ENCODE results near the gene AJAP1. TPM values are rescaled to one million over a fixed set of nuclear protein-coding genes. Genes with fewer than 3 reads are reported as not detected.

AJAP1 gene
- total and polyA plus RNA-seq, 10 of the 15 experiments (the other 5 are each of a cell fraction or from before 2014, with no cell fraction given) = not detected

DNA sequence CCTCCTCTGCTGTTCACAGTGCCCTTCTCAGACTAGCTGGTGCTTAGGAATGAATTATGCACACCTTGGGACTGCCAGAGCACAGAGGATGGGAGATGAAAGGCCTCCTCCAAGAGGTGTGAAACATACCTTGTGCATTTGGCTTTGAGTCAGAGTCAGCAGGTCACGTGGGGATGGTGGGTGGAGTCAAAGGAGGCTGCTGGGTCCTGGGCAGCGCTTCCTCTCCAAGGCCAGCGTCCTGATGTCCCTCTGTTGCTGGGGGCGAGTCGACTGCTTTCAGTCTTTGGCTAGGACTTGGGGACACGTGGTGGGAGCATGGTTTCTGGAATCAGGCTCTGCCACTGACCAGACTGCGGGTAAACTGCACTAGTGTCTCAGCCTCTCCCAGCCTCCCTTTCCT lies 91.2 kb downstream of the AJAP1 start:
- TF ChIP-seq RB1 (IDR thresholded peaks at IDR 0.05; ENCODE audit: borderline replicate concordance) = no peak
- TF ChIP-seq, protein P1, sequence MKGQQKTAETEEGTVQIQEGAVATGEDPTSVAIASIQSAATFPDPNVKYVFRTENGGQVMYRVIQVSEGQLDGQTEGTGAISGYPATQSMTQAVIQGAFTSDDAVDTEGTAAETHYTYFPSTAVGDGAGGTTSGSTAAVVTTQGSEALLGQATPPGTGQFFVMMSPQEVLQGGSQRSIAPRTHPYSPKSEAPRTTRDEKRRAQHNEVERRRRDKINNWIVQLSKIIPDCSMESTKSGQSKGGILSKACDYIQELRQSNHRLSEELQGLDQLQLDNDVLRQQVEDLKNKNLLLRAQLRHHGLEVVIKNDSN (IDR thresholded peaks at IDR 0.05; ENCODE audit: borderline replicate concordance, extremely low read length, insufficient read depth, low read depth, low read length) = peak; percentile 64
- TF ChIP-seq, protein P2, sequence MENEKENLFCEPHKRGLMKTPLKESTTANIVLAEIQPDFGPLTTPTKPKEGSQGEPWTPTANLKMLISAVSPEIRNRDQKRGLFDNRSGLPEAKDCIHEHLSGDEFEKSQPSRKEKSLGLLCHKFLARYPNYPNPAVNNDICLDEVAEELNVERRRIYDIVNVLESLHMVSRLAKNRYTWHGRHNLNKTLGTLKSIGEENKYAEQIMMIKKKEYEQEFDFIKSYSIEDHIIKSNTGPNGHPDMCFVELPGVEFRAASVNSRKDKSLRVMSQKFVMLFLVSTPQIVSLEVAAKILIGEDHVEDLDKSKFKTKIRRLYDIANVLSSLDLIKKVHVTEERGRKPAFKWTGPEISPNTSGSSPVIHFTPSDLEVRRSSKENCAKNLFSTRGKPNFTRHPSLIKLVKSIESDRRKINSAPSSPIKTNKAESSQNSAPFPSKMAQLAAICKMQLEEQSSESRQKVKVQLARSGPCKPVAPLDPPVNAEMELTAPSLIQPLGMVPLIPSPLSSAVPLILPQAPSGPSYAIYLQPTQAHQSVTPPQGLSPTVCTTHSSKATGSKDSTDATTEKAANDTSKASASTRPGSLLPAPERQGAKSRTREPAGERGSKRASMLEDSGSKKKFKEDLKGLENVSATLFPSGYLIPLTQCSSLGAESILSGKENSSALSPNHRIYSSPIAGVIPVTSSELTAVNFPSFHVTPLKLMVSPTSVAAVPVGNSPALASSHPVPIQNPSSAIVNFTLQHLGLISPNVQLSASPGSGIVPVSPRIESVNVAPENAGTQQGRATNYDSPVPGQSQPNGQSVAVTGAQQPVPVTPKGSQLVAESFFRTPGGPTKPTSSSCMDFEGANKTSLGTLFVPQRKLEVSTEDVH (IDR thresholded peaks at IDR 0.05; ENCODE audit: low read depth, partially characterized antibody) = no peak
- no peak for TF ChIP-seq JUNB (IDR thresholded peaks at IDR 0.05)
- Histone ChIP-seq H3K4me2 (ENCODE audit: control insufficient read depth, insufficient read depth) (no peak overlapping the region), H3K9ac (ENCODE audit: control insufficient read depth, insufficient read depth, low read length) (no peak overlapping the region), H4K20me1 (ENCODE audit: control insufficient read depth, insufficient read depth) (no peaks in the 10 kb centered on the region; the same call in 1 of the 2 replicates), H3K27ac (ENCODE audit: control insufficient read depth, insufficient read depth) (no peak overlapping the region), H3K4me3 (no peak overlapping the region), H2AFZ (ENCODE audit: control insufficient read depth, low read depth, low read length) (no peak overlapping the region), H3K27me3 (replicated peaks in 1 of 2; ENCODE audit: control insufficient read depth in 2 of 2, insufficient read depth in 2 of 2, low read length in 1 of 2) (no peaks in the 10 kb centered on the region), H3K36me3 (ENCODE audit: control insufficient read depth in 2 of 2, insufficient read depth in 2 of 2, low read length in 1 of 2) (no peaks in the 10 kb centered on the region), H3K79me2 (ENCODE audit: control insufficient read depth, insufficient read depth, low read length) (no peaks in the 10 kb centered on the region), H3K9me3 (replicated peaks; ENCODE audit: control insufficient read depth, insufficient read depth, low read length) (no peaks in the 10 kb centered on the region), H3K4me1 (ENCODE audit: control insufficient read depth, insufficient read depth, low read length) (no peaks in the 10 kb centered on the region)
- FAIRE-seq (no peak), DNase-seq (ENCODE audit: low read depth, low spot score) (no peak), ATAC-seq (no peak)
- POLR2A ChIA-PET = no interaction called here
- in situ Hi-C loops (cut with MboI) = no loop called here
- 12% methylated on average over 7 of the region's 7 CpGs for WGBS (ENCODE audit: insufficient coverage, insufficient replicate concordance, low lambda C conversion rate, missing lambda C conversion rate)
- intact Hi-C loops (cut with micrococcal nuclease; ENCODE audit: unreplicated experiment) = no loop called here
- RAD21 ChIA-PET (ENCODE audit: unreplicated experiment) = no interaction called here
- SMC1A ChIA-PET (ENCODE audit: uncharacterized antibody, unreplicated experiment) = no interaction called here
- CTCF ChIA-PET = no interaction called here
- no TSS peak for BruUV-seq (replicated peaks)
